ENCODE results near the gene PDAP1.
"Not testable (repeated sequence)": the region's sequence is repeated elsewhere in the genome, so short reads cannot be mapped to it uniquely, and the experiment has no call there.

PDAP1 gene

GRCh38 chr7:99350641-99351040 lies 57.8 kb downstream of the PDAP1 start:
- DNase-seq (ENCODE audit: low read depth): not testable (repeated sequence)
